B cell (primary cell): ENCODE results near the gene GP1BB. TPM values are rescaled to one million over a fixed set of nuclear protein-coding genes. Genes with fewer than 3 reads are reported as not detected.

ENCODE experiments used
- ATAC-seq: fragments of 200-7000 bp; cut with Tn5 transposase; one replicate; pipeline ENCODE4 v1.10.0; 2021; ENCODE audit warnings: low read depth, mild to moderate bottlenecking, moderate number of reproducible peaks, moderate library complexity
- CTCF ChIA-PET: fragments of 350-600 bp; sonication (Branson Sonifier 250); formaldehyde crosslinking; loops from one replicate; lab custom pipeline; 2021; ENCODE audit warnings: antibody characterized with exemption, inconsistent platforms; lab: Charles Lee
- POLR2A ChIA-PET: fragments of 350-600 bp; sonication (Branson Sonifier 250); formaldehyde crosslinking; loops from one replicate; lab custom pipeline; 2021; ENCODE audit warnings: antibody characterized with exemption; lab: Charles Lee
- DNase-seq: peaks from one replicate; pipeline ENCODE4 v3.0.0; 2013
- H2AFZ ChIP-seq: 2 replicates; pipeline ENCODE4 v1.6.1; 2012; ENCODE audit warnings: mild to moderate bottlenecking, low read depth, low read length; ENCODE audit not compliant: insufficient read depth, poor library complexity, severe bottlenecking
- H3K27ac ChIP-seq, 2 donors: 1 replicate in 1 of 2; 2 replicates in 1 of 2; pipeline ENCODE4 v1.5.1; 2012 to 2013; ENCODE audit warnings: low read length in 2 of 2, mild to moderate bottlenecking in 2 of 2, moderate library complexity in 1 of 2
- H3K27me3 ChIP-seq, 4 experiments: fragments of 200-600 bp in 1 of 4; sonication (generic) in 1 of 4; replicated peaks in 1 of 4; 1 replicate in 2 of 4; 2 replicates in 2 of 4; pipeline versions ENCODE4 v1.6.1 to v1.7.0; 2013 to 2016; ENCODE audit warnings: low read length in 3 of 4, mild to moderate bottlenecking in 2 of 4, mixed read lengths in 1 of 4, moderate library complexity in 1 of 4; ENCODE audit not compliant: insufficient read depth in 4 of 4, control insufficient read depth in 3 of 4; ENCODE audit errors: control extremely low read depth in 1 of 4
- H3K36me3 ChIP-seq, 2 experiments: replicated peaks in 1 of 2; 1 replicate in 1 of 2; 2 replicates in 1 of 2; pipeline versions ENCODE4 v1.6.1 to v1.7.1; 2013; ENCODE audit warnings: low read length in 1 of 2; ENCODE audit not compliant: insufficient read depth in 2 of 2, control insufficient read depth in 1 of 2; ENCODE audit errors: control extremely low read depth in 1 of 2, extremely low read depth in 1 of 2
- H3K4me1 ChIP-seq, 2 donors: fragments of 200-600 bp in 1 of 2; sonication (generic) in 1 of 2; 1 replicate in 1 of 2; 2 replicates in 1 of 2; pipeline versions ENCODE4 v1.5.1 to v1.6.1; 2013 to 2017; ENCODE audit warnings: low read length in 2 of 2; ENCODE audit not compliant: control insufficient read depth in 2 of 2, insufficient read depth in 2 of 2
- H3K4me2 ChIP-seq: replicated peaks from 2 replicates; pipeline ENCODE3; 2012; ENCODE audit warnings: mild to moderate bottlenecking, low read depth, low read length; ENCODE audit not compliant: poor library complexity, severe bottlenecking
- H3K4me3 ChIP-seq, 5 experiments: fragments of 200-600 bp in 1 of 5; sonication (generic) in 1 of 5; 1 replicate in 3 of 5; 2 replicates in 2 of 5; pipeline versions ENCODE4 v1.5.1 to v1.7.0; 2011 to 2016; ENCODE audit warnings: low read length in 4 of 5, mild to moderate bottlenecking in 4 of 5, low read depth in 2 of 5, control low read depth in 1 of 5, moderate library complexity in 1 of 5; ENCODE audit not compliant: insufficient read depth in 1 of 5; ENCODE audit errors: control extremely low read depth in 1 of 5, extremely low read depth in 1 of 5
- H3K79me2 ChIP-seq: fragments of 200-600 bp; sonication (generic); one replicate; pipeline ENCODE4 v1.6.0; 2016; ENCODE audit warnings: low read length; ENCODE audit not compliant: control insufficient read depth, insufficient read depth
- H3K9ac ChIP-seq: fragments of 200-600 bp; sonication (generic); 2 replicates; pipeline ENCODE4 v1.6.1; 2017; ENCODE audit warnings: mild to moderate bottlenecking, low read length, moderate library complexity
- H3K9me3 ChIP-seq, 3 donors: one replicate each; pipeline versions ENCODE4 v1.6.1 to v1.7.1; 2013; ENCODE audit warnings: low read length in 2 of 3; ENCODE audit not compliant: control insufficient read depth in 2 of 3, insufficient read depth in 1 of 3; ENCODE audit errors: control extremely low read depth in 1 of 3
- H4K20me1 ChIP-seq: 2 replicates; pipeline ENCODE4 v1.6.0; 2012; ENCODE audit warnings: mild to moderate bottlenecking, low read length; ENCODE audit not compliant: insufficient read depth, control insufficient read depth, poor library complexity, severe bottlenecking
- H3K27ac Mint-ChIP-seq: one replicate; pipeline ENCODE4 v1.8.0; 2021; ENCODE audit warnings: mixed read lengths
- H3K27me3 Mint-ChIP-seq: one replicate; pipeline ENCODE4 v1.8.0; 2021; ENCODE audit warnings: mixed read lengths
- H3K4me1 Mint-ChIP-seq: one replicate; pipeline ENCODE4 v1.8.0; 2021; ENCODE audit warnings: mixed read lengths
- H3K4me3 Mint-ChIP-seq: one replicate; pipeline ENCODE4 v1.8.0; 2021; ENCODE audit warnings: mixed read lengths
- H3K9me3 Mint-ChIP-seq: one replicate; pipeline ENCODE4 v1.8.0; 2022; ENCODE audit warnings: mixed read lengths; ENCODE audit not compliant: insufficient read depth
- CTCF ChIP-seq: fragments of 200-600 bp; IDR thresholded peaks from one replicate; pipeline ENCODE4 v1.8.0; 2022; ENCODE audit warnings: antibody characterized with exemption, mild to moderate bottlenecking
- EZH2 ChIP-seq: IDR thresholded peaks from 2 replicates; pipeline ENCODE4 v1.6.1; 2012; ENCODE audit warnings: borderline replicate concordance, low read depth, mild to moderate bottlenecking, moderate library complexity, low read length; ENCODE audit not compliant: insufficient read depth, poor library complexity, severe bottlenecking
- WGBS: methylation state at CpG from one replicate; pipeline ENCODE4 v1.1.5; 2013; ENCODE audit warnings: missing lambda C conversion rate; ENCODE audit not compliant: insufficient coverage; 5-methylcytosine and 5-hydroxymethylcytosine counted together
- intact Hi-C: fragments of 100-400 bp; cut with micrococcal nuclease; formaldehyde crosslinking; loops from one replicate; pipeline ENCODE4 v1.10.0; 2022
- polyA plus RNA-seq: library from polyadenylated mRNA; depleted of rRNA; stranded (reverse); fragments of >200 nt; gene quantifications from 2 replicates; pipeline ENCODE4 v1.2.3, GENCODE V29; 2012
- total RNA-seq, 2 donors: library from RNA; stranded (reverse); fragments of 120-200 nt in 1 of 2; gene quantifications; 1 replicate in 1 of 2; 2 replicates in 1 of 2; pipeline versions ENCODE4 v1.2.3 to v1.2.4, GENCODE V29; 2013 to 2022

The GP1BB gene
- total and polyA plus RNA-seq, 2 donors (not counting 1 experiment from before 2014, with no cell fraction given), result 0.31 TPM; not detected in 1

DNA sequence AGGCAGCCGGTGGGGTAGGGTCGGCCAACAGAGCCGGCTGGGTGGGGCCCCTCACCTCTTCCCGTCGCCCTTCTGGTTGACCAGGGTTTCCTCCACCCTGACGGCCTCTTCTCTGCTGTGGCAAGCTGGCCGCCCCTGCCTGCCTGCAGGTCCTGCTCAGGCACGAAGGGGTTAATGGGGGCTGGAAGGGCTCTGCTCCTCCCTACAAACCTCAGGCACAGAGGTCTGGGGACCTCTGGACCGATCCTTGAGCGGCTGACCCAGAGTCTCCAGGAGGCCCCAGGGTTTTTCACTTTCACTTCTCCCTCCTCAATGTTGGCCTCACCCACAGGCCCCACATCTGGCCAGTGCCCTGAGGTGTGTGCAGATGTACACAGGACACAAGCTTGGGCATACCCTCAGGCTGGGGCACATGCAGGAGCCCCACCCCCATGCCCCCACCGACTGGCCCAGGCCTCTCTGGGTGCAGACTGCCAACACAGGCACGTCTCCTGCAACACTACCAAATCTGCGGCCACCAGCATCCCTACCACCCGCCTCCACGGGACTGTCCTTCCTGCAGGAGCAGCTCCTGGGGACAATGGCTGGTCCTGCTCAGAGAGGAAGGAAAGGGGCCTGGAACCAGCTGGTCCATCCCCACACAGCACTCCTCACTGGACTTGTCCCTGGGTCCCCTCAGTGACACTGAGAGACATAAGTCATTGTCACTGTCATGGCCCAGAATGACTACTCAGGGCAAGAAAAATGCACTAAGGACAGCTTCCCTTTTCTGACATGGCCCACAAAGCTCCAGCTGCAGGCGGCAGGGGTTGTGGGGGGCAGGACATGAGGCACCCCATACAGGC lies 34.0 kb downstream of the GP1BB start:
- ChIA-PET POLR2A (no interaction called here), CTCF (interaction anchor here (1.0 to 2.3 kb wide), 3 partner anchors 26 to 191 kb away, joined by 4 to 20 read pairs (median 18); no protein-coding TSS in a partner anchor)
- H3K4me3 Mint-ChIP-seq, result peak overlapping the region; percentile 83
- DNase-seq (peak; percentile 56), ATAC-seq (peak; percentile 61)
- Histone ChIP-seq H4K20me1 (no peaks in the 10 kb centered on the region), H3K4me1 (peaks cover 34 to 46% of the 10 kb centered on the region in 2 donors), H3K9me3 (peaks cover 0 to 19% (median 0%) of the 10 kb centered on the region in 3 donors), H3K9ac (peak overlapping the region; percentile 54), H3K36me3 (no peaks in the 10 kb centered on the region), H3K4me2 (peak overlapping the region; percentile 78), H3K27ac (no peak overlapping the region), H2AFZ (peak overlapping the region; percentile 43), H3K27me3 (peaks cover 0 to 81% (median 42%) of the 10 kb centered on the region in 4 experiments), H3K79me2 (no peaks in the 10 kb centered on the region), H3K4me3 (peak overlapping the region in 4 of 5 experiments; percentile 31 to 51 (median 41))
- intact Hi-C loops, result no loop called here
- TF ChIP-seq CTCF (no peak), EZH2 (no peak)
- H3K9me3 Mint-ChIP-seq, result no peaks in the 10 kb centered on the region
- peaks cover 36% of the 10 kb centered on the region for H3K4me1 Mint-ChIP-seq
- peak overlapping the region; percentile 56 for H3K27ac Mint-ChIP-seq
- WGBS, result 28% methylated on average over 16 of the region's 16 CpGs
- H3K27me3 Mint-ChIP-seq, result peaks cover 56% of the 10 kb centered on the region
